HUDEP-2 (cell line): ENCODE measurements around the gene PARVG.
A peak's percentile ranks its signal among the peaks of the same experiment; 100 is the strongest.

ENCODE experiments used
- DNase-seq, 76 experiments: peaks; one replicate each; lab custom pipeline; 2025; ENCODE audit not compliant: unreplicated experiment in 76 of 76; lab: John Stamatoyannopoulos, UW

PARVG gene

DNA sequence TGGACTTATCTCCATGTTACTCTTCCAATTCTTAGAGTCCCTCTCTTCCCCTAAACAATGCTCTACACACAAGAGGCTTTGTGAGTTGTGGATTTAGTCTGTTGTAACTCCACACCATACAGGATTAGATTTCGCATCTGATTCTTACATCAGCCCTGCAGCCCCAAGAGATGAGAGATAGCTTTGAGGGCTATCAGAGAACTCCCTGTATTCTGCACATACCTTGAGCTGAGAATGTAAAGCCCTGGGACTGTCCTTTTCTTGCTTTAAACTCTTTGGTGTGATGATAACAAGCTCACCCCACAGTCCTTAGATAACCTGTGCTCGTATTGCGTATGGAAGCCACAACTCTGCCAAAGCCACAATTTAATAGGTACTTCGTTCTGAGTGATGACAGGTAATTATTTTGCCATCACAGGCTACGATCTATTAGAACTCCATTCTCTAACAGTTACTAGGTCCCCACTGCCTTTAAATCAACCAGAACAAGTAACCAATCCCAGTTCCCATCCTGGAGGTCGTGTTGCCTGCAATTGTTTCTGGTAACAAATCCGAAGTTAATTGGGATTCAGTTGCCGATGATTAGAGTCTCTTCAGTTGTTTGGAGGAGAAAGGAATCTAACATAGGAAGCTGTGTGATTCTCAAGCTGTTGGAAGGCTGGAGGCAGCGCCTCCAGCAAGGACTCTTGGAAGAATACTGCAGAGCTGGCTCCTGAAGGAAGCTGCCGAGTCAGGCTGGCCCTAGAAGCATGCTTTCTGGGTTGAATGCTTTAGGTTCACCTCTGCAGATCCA, 1.3 kb upstream of the PARVG start:
- DNase-seq, result no peak

DNA sequence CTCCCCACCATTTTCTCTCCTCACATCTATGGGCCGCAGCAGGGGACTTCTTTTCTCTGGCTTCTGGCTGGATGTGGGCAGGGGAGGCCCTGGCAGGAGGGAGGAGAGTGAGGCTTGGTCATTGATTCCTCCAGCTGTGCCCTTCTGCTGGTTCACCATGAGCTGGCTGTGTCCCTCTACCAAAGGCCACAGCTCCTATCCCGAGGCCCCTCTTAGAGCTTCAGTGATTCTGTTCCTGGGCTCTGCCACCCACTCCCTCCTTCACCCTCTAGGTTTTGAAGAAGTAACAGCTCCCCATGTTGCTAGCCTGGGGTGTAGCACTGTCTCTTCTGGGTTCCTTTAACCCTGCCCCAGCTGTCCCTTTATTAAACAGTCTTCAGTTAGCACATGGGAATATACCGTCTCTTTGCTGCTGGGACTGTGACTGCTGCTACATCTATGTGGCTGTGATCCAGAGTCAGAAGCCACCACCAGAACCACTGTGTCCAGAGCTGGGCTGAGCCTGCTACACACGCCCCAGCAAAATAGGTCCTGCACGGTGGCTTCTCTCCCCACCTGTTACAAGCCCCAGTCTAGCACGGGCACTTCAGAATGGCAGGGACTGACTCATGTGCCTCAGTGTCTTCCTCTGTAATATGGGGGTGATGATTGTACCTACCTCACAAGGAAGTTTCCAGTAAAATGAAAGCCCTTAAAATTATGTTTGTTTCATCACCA, 578 bp upstream of the PARVG start:
- peak in 1 of 76 experiments; percentile 2 for DNase-seq

DNA sequence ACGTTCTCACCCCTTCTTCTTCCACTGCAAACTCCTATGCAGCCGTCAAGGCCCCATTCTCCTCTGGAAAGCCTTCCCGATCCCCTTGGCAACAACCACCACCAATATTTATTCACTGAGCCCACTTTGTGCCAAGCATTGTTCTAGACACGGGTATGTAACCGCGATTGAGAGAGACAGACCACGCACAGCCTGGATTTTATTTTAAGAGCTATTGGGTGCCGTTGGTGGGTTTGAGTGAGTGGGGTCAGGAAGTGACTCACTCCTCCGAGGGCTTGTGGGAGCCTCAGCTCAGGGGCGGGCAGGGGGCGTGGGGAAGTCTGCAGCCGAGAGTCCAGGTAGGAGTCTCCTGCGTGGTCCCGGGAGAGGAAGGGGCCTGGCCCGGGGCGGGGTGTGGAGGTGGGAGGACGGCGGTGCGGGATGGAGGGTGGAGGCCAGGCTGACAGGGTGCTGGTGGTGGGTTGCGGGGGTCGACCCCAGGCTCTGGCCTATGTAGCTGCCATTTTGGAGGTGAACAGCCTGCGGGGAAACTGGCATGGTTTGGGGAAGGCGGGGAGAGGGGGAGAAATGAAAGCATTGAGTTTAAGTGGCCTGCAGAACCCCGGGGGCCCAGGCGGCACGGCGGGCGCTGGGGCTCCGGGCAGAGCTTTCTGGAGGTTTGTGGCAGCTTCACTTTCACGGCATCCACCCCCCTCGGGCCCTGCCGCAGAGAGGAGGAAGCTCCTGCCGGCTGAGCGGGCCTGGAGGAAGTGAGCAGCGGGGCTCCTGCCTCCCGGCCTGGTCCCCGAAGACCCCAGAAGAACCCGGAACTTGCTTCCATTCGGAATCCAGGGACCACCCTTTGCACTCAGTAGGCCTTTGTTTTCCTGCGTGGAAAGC, 547 bp downstream of the PARVG start:
- no peak for DNase-seq

DNA sequence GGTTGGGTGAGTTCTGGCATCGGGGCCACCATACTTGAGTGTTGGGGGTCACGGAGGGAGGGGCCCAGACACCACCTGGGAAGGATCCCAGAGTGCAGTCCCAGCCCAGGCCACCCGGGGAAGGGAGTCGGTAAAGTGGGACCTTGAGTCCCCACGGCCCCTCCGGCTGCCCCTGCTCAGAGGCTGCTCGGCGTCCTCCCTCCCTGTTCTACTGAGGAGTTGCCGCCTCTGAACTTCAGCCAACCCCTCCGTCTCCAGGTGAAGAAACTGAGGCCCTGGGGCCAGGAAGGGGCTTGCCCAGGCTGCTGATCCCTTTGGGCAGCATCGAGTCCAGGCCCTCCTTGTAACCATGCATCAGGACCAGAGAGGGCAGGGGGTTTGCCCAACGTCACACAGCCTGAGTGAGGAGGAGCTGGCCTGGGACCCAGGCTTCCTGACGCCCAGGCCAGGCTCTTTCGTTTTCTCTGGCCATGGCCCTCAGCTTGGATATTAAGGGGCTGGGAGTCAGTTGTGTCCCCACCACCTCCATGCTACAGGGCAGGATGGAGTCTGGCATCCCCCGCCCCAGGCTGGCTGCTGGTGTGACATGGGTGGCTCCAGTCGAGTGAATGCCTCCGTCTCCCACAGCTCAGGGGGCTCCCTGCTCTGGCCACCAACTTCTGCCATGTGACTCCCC, 1.3 kb downstream of the PARVG start:
- DNase-seq, result no peak

DNA sequence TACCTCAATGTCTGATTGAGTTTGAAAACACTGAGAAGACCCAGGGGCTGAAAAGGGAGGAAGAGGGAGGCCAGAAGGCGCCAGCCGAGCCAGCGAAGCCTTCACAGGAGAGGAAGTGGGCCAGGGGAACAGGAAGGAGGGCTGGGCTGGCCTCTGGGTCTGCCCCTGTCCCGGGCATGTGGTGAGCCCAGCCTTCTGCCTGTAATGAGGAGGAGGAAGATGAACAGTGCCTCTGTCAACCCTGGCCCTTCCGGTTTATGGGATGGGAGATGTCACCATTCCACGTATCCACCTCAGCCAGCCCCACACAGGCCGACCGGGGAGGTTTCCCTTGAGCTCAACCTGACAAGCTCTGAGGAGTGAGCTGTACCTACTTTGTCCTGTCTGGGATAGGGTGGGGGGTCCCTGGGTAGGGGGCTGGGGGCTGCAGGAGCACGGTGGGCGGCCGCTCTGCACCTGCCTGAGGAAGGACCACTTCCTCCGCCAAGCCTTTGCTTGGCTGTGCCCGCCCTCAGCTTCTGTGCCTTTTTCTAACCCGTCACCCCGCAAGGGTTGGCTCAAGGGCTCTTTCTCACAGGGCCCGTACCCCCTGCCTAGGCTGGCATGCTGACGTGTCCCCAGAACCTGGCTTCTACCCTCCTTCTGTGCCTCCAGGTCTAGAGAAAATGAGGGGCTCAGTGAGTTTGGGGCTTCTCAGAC, 2.0 kb downstream of the PARVG start:
- DNase-seq, result no peak

DNA sequence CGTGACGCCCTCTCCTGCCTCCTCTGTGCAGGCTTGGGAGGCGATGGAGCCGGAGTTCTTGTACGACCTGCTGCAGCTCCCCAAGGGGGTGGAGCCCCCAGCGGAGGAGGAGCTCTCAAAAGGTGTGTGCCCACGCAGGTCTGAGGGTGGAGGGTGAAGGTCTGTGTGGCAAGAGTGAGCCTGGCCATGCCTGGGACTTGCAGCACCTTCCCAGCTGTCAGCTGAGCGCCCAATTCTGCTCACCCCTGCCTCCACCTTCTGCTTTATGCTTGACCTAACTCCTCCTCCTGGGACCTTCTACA, 2.5 kb downstream of the PARVG start:
- DNase-seq, result no peak

DNA sequence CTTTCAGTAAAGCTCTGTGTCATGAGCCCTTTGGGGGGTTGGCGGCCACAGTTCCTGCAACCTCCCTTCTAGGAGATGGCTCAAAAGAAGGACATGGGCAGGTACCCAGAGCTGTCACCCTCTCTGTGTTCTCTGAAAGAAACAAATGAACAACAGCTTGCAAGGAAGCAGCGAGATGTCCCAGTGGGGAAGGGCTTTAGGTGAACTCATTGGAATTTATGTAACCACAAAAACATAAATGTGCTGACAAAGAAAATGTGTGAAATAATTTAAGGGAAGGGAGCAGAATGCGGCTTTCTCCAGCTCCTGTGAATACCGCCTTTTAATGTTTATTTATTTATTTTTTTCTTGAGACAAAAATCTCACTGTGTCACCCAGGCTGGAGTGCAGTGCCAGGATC, 3.3 kb downstream of the PARVG start:
- no peak for DNase-seq

DNA sequence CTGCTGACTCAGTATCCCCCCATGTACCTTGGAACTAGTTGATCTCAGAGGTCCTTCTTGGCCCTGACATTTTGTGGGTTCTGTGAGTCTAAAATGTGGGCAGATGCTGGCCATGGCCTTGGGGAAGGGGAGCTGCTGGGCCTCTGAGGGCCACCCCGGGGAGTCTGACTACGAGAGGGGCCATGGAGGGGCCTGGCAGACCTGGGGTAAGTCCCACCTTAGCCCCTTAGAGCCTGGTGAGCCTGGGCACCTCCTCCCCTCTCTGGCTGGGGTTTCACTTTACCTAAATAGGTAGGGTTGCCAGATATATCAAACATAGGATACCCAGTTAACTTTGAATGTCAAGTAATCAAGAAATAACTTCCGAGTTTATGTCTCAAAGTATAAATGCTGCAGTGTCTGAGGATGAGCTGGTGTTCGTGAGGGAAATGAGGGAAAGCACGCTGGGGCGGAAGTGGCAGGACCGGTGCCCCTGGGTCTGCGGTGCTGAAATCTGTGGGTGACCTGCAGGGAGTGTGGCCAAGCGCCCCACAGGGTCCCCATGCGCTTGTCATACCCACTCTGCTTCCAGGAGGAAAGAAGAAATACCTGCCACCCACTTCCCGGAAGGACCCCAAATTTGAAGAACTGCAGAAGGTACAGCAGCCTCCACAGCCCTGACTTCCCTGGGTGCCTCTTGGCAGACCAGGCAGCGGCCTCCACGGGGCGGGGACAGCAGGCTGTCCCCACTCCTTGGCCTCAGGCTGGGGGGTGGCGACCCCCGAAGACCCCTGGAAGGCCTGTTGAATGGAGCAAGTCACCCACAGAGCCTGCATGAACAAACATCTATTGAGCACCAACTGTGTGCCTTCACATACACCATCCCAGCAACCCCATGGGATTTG, 4.8 kb downstream of the PARVG start:
- DNase-seq, result no peak

DNA sequence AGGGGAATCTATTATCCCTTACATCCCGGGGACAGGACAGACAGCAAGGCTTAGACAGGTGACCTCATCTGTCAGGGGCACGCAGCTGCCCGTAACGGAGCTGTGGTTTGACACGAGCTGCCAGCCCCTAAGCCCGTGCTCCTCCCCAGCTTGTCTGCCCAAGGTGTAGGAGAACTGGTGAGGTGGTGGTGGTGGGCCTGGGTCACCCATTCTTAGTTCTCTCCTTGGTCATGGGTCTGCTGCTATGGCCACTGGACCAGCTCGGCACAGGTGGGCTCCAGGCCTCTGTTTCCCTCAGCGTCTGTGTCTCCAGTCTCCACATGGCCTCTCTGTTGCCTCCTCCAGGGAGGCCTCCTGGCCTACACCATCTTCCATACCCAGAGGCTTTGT, 5.4 kb downstream of the PARVG start:
- DNase-seq, result no peak

DNA sequence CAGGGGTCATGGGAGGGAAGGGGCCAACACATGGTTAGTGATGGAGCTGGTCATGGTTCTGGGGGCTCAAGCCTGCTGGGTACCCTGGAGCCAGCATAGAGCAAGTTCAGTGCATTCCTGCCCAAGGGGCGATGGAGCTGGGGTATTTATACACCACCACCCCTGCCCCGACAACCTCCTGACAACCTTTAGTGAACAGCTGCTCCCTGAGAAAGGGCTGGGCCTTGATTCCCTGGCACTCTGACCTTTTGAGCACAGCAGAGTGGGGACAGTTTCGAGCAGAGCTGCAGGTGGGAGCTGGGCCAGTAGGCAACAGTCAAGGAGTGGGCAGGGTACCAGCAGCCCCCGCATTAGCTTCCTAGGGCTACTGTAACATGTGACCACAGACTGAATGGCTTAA, 6.0 kb downstream of the PARVG start:
- no peak for DNase-seq

DNA sequence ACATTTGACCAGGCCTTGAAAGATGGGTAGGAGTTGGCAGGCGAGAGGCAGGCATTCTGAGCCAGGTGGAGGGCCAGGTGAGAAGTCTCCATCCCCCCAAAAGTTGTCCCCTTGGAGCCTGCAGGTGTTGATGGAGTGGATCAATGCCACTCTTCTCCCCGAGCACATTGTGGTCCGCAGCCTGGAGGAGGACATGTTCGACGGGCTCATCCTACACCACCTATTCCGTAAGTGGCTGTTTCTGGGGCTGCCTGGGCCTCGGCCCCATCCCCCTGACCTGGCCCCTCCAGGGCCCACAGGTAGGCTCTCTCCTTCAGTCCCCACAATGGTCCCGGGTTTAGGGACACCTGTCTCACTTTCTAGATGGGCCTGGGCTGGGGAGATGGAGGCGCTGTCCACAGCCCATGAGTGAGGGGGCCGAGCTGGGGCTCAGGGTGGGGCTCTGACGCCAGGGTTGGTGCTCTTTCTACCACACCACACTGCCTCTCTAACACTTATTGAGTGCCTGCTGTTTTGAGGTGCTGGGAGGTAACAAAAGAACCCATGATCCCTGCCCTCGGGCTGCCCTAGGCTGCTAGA, 7.0 kb downstream of the PARVG start:
- no peak for DNase-seq

DNA sequence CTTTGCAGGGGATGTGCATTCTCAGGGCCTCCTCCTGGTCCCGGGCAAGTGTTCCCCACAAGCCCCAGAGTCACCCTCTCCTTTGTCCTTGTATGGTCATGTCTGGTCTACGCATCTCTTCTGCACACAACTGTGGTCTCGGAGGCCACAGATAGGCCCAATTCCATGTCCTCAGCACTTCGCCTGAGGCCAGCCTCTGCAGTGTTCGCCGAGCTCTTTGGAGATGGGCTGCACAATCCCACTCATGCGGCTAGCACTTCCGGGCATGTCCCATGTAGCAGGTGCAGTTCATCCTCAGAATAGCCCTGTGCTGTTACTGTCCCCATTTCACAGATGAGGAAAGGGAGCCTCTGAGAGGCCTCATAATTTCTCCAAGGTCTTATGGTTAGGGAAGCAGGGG, 7.6 kb downstream of the PARVG start:
- DNase-seq, result no peak

DNA sequence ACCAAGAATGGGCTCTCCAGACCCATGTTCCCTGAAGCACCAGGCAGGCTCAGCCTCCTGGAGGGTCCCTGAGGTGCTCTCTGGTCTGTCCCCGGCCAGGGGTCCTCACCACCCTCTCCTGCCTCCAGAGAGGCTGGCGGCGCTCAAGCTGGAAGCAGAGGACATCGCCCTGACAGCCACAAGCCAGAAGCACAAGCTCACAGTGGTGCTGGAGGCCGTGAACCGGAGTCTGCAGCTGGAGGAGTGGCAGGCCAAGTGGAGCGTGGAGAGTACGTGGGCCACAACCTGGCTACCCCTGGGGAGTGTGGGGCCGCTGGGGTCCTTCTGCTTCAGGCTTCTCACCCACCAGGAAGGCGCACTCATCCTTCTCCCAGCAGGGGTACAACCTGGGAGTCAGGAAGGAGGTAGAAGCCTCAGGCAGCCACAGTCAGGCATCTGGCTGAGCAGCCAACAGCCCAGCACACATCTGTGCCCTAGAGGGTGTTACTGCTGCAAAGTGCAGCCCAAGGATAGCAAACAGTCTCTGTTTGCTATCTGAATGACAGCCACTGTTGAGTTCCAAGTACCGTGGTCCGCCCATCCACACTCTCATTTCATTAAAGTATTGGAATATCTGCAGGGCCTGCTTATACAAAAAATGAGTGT, 8.4 kb downstream of the PARVG start:
- DNase-seq, result no peak

DNA sequence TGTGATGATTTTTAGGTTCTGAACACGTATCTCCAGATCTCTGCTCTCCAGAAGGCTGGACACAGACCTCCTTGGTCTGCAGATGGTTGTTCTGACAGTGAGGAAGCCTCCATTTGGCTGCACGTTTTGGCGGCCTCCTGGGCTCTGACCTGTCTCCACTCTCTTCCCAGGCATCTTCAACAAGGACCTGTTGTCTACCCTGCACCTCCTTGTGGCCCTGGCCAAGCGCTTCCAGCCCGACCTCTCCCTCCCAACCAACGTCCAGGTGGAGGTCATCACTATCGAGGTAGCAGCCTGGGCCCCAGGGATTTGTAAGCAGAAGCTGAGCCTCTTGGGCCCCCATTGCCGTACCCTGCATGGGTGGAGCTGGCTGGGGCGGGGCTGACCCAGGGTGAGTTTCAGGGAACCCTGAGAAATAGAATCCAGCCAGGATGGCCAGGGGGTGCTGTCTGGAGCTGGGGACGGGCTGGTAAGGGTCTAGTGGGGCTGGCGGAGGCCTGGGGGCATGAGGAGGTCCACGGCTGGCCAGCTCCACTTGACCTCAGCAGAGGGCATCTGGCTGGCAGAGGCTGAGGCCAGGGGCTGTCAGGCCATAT, 9.8 kb downstream of the PARVG start:
- DNase-seq, result no peak

DNA sequence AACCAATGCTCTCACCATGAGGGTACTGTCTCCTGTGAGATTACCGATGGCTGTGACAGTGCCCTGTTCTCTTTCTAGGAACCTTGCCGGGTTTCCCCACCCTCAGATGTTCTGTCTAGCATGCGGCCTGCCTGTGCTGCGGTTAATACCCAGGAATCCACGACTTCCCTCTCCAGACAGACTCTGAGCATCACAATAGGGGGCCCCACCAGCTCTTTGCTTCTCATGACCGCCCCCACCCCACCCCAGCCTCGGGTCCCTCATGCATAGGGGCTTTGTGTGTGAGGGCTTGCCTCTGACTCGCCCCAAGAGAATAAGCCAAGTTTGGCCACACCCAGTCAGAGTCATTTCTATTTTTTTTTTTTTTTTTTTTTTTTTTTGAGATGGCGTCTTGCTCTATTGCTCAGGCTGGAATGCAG, 10.3 kb downstream of the PARVG start:
- DNase-seq, result no peak

DNA sequence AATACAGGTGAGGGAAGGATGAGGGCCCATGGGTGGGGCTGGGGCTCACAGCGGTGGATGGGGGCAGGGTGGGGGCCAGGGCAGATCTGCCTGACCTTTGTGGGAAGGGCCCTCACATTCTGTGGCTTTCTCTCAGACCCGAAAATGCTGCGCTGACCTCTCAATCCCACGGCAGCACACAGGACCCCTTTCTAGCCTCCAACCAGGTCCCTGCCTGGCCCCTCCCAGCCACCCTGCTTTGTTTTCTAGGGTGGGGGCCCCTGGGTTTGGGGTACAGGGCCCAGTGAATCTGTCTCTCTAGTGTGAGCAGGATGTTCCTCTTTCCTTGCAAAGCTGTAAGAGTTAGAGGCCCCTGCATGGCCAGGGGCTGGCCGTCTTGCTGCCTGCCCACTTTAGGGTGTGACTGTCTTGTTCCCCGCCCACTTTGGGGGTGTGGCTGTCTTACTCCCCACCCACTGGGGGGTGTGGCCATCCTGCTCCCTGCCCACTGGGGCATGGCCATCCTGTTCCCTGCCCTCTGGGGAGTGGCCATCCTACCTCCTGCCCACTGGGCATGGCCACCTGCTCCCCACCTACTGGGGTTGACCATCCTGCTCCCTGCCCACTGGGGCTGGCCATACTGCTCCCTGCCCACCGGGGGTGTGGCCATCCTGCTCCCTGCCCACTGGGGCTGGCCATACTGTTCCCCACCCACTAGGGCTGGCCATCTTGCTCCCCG, 11.5 kb downstream of the PARVG start:
- DNase-seq, result peak in 33 of 76 experiments; percentile 3 to 48 (median 17)

DNA sequence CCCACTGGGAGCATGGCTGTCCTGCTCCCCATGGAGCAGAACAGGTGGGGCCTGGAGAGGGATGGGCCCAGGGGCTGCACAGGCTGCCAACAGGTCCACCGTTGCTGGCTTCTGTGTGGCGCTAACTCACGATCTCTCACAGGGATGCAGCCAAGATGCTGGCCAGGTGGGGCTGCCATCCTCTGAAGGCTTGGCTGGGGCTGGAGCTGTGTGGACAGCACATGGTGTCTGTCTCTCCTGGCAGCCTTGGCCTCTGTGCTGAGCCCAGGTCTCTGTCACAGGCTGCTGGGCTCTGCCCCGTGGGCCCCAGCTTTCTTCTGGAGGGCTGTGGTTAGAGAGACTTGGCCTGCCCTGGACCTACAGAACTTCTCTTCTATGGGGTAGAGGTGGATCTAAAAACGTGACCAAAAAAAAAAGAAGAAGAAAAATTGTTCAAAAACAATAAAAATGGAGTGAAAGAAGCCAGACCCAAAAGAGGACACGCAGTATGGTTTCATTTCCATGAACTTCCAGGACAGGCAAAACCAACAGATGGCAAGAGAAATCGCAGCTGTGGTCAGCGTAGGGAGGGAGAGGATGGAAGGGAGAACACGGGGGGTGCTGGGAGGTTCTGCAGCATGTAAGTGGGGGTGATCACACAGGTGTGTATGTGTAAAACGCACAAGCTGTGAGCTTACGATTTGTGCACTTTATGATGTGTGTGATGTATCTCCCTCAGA, 12.2 kb downstream of the PARVG start:
- no peak for DNase-seq
